NB4 (cell line): Measurements from ENCODE around the gene FOXRED1.

ENCODE experiments used
- DNase-seq: peaks from one replicate; pipeline ENCODE4 v3.0.0; 2010; ENCODE audit warnings: low read depth
- H3K4me3 ChIP-seq: one replicate; pipeline ENCODE4 v1.5.1; 2011; ENCODE audit warnings: mild to moderate bottlenecking, low read depth, low read length, moderate library complexity
- MYC ChIP-seq: IDR thresholded peaks from 2 replicates; pipeline ENCODE4 v1.6.1; 2011; ENCODE audit warnings: low read depth, low read length
- POLR2A ChIP-seq: IDR thresholded peaks from 2 replicates; pipeline ENCODE4 v1.6.1; 2011; ENCODE audit warnings: mild to moderate bottlenecking; ENCODE audit not compliant: insufficient read length; ENCODE audit errors: extremely low read depth
- TF ChIP-seq, protein P1 (sequence below): IDR thresholded peaks from 2 replicates; pipeline ENCODE4 v1.6.1; 2011; ENCODE audit warnings: low read depth, low read length
- TF ChIP-seq, protein P2 (sequence below): IDR thresholded peaks from one replicate; pipeline ENCODE4 v1.5.1; 2012; ENCODE audit warnings: low read depth, low read length

Gene FOXRED1

DNA sequence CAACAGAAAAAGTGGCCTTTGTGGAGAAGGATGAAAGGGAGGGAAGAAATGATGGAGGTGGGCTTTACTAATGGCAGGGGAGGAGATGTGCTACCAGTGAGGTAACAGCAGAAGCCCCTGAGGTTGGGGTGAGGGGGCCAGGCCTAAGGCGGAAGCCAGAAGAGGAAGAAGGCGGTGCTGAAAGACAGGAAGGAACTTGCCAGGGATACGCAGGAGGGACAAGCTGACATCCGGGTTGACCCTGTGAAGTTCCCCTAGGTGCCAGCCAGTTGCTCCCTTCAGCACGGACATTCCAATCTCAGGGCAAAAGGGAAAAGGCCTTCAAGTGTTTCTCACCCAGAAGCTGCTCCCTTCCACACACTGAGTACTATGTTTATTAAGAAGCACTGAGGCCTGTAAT, 11.6 kb downstream of the FOXRED1 start:
- no peak overlapping the region for H3K4me3 ChIP-seq
- TF ChIP-seq POLR2A (no peak), MYC (no peak)
- TF ChIP-seq, protein P1, sequence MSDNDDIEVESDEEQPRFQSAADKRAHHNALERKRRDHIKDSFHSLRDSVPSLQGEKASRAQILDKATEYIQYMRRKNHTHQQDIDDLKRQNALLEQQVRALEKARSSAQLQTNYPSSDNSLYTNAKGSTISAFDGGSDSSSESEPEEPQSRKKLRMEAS = no peak
- TF ChIP-seq, protein P2, sequence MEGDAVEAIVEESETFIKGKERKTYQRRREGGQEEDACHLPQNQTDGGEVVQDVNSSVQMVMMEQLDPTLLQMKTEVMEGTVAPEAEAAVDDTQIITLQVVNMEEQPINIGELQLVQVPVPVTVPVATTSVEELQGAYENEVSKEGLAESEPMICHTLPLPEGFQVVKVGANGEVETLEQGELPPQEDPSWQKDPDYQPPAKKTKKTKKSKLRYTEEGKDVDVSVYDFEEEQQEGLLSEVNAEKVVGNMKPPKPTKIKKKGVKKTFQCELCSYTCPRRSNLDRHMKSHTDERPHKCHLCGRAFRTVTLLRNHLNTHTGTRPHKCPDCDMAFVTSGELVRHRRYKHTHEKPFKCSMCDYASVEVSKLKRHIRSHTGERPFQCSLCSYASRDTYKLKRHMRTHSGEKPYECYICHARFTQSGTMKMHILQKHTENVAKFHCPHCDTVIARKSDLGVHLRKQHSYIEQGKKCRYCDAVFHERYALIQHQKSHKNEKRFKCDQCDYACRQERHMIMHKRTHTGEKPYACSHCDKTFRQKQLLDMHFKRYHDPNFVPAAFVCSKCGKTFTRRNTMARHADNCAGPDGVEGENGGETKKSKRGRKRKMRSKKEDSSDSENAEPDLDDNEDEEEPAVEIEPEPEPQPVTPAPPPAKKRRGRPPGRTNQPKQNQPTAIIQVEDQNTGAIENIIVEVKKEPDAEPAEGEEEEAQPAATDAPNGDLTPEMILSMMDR = no peak
- DNase-seq = peak; percentile 50

DNA sequence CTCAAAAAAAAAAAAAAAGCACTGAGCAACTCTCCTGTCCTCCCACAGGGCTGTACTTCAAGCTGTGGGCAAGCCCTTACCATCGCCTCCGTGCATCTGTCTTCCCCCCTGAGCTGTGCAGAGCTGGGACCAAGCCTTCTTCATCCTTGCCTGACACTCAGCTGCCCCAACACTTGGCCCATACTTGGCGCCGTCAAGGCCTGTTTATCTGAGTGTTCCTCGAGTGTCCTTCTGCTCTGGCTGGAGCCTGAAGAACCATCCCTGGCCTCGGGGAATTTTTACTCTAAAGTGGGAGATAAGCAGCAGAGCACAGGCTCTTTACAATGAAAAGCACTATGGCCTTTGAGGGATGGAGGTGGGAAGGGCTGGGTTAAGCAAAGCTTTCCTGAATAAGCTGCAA, 12.3 kb downstream of the FOXRED1 start:
- H3K4me3 ChIP-seq = no peak overlapping the region
- TF ChIP-seq, protein P1 = no peak
- TF ChIP-seq, protein P2 = no peak
- no peak for DNase-seq

DNA sequence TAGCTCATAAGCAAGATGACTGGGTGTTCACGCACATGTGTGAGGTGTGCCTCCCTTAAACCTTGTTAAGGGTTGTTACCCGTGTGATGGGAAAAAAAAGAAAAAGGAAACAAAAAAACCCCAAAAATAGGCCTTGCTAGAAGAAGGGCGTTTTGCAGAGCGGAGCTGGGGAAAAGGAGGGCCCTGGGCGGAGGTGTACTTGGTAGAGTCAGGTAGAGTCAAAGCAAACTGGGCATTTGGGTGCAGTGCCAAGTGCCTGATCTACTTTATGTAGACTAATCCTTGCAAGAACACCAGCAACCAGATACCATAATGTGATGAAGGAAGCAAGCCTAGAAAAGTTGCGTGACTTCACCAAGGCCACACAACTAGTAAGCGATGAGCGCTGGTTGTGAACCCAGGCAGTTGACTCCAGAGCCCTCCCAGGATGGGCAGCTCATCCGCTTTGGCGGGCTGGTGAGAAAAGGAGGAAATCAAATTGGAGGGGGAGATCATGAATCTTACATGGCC, 12.8 kb downstream of the FOXRED1 start:
- DNase-seq = no peak
- no peak overlapping the region for H3K4me3 ChIP-seq
- TF ChIP-seq POLR2A (no peak), MYC (no peak)
- TF ChIP-seq, protein P2 = no peak
- TF ChIP-seq, protein P1 = no peak

DNA sequence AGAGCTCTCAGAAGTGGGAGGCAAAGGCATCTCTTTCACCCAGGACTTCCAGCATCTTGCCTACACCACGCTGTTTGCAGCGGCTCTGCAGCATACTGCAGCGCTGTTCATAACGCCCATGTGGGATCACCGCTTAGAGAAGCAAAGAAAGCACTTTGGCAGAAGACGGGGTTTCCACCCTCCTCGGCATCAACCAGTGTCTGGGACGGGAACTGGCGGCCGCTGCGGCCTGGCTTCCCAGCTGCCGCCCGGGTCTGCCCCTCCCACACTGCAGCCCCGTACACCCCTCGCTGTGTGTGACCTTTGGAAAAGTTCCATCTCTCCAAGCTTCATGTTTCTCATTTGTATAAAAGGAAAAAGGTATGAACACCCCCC, 13.4 kb downstream of the FOXRED1 start:
- H3K4me3 ChIP-seq = no peak overlapping the region
- DNase-seq = no peak
- TF ChIP-seq, protein P1 = no peak
- TF ChIP-seq POLR2A = no peak
- TF ChIP-seq, protein P2 = no peak
- TF ChIP-seq MYC = no peak

DNA sequence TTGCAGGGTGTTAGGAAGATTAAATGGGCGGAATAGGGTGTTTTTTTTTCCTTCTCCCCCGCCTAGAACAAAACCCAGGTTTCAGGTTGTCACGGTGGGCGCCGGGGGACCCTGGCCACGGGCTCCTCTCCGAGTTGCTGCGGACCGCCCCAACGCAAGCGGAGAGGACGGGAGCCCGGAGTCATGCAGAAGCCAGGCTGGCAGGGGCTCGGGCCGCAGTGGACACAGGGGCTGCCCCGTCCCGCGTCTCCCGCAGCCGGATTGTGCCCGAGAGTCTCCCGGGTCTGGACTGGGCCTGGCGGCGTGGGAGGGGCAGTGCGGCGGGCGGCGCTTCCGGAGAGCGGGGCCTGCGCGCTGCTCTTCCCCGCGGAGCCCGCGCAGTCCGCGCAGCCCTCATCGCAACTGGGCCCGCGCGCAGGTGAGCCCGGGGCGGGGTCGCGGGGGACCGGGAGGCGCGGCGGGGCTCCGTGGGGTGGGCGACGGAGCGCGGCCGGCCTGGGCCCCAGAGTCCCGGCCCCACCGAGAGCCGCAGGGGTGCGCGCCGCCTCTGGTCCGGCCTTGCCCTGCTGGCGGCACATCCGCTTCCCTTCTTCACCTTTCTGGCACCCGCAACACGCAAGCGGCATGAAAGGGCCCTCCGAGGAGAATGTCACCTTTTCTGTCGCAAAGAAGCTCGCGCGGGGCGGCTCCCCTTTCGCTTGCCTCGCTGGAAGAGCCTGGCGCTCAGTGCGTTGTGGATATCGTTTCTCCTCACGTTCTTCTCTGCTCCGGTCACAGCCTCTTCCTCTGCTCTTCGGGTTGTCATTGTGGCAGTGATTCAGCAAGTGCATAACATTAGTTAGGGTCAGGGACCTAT, 14.0 kb downstream of the FOXRED1 start, which contains the start of gene TIRAP:
TIRAP (plus strand) TSS at position 358 of the 856 bp plus-strand sequence. CDS start 7,802 bp downstream, outside the sequence.
- peak; percentile 72 for DNase-seq
- TF ChIP-seq POLR2A (peak; percentile 23), MYC (no peak)
- peak within 1 kb of the TSS; percentile 67 for H3K4me3 ChIP-seq

DNA sequence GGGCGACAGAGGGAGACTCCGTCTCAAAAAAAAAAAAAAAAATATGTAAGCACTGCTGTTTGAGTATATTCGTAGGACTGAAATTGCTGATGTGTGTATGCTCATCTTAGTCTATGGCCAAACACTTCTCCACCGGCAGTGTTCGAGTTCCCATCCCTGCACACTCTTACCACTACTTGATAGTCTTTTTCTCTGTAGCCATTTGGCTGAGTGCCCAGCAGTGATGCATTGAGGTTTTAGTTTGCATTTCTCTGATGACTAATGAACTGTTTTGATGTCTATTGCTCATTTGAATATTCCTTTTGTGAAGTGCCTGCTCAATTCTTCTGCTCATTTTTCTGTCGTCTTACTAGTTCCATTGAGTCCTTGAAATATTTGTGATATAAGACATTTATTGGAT, 15.9 kb downstream of the FOXRED1 start:
- DNase-seq = peak; percentile 75
- no peak overlapping the region for H3K4me3 ChIP-seq
- TF ChIP-seq, protein P2 = no peak
- TF ChIP-seq POLR2A (no peak), MYC (no peak)
- TF ChIP-seq, protein P1 = no peak
